Activated CD8-positive, alpha-beta T cell treated with anti-CD3 and anti-CD28 coated beads for 36 hours (primary cell): ENCODE data around the gene SEMA4A. TPM values are rescaled to one million over a fixed set of nuclear protein-coding genes. Genes with fewer than 3 reads are reported as not detected.
"Not testable (repeated sequence)": the region's sequence is repeated elsewhere in the genome, so short reads cannot be mapped to it uniquely, and the experiment has no call there.

Source experiments
- ATAC-seq: fragments of 200-7000 bp; cut with Tn5 transposase; one replicate; pipeline ENCODE4 v1.10.0; 2021; ENCODE audit warnings: mild to moderate bottlenecking, moderate library complexity
- CTCF ChIA-PET: fragments of 350-600 bp; sonication (Branson Sonifier 250); formaldehyde crosslinking; loops from one replicate; lab custom pipeline; 2021; ENCODE audit warnings: antibody characterized with exemption; lab: Charles Lee
- POLR2A ChIA-PET: fragments of 350-600 bp; sonication (Branson Sonifier 250); formaldehyde crosslinking; loops from one replicate; lab custom pipeline; 2021; ENCODE audit warnings: antibody characterized with exemption; lab: Charles Lee
- DNase-seq: peaks from one replicate; pipeline ENCODE4 v3.0.0-alpha.2; 2020
- H3K27ac Mint-ChIP-seq: one replicate; pipeline ENCODE4 v1.8.0; 2021; ENCODE audit warnings: mild to moderate bottlenecking, mixed read lengths
- H3K27me3 Mint-ChIP-seq: one replicate; pipeline ENCODE4 v1.8.0; 2021; ENCODE audit warnings: mixed read lengths
- H3K36me3 Mint-ChIP-seq: one replicate; pipeline ENCODE4 v1.8.0; 2021; ENCODE audit warnings: low read depth, mixed read lengths
- H3K4me1 Mint-ChIP-seq: one replicate; pipeline ENCODE4 v1.8.0; 2021; ENCODE audit warnings: low read depth, mixed read lengths
- H3K4me3 Mint-ChIP-seq: one replicate; pipeline ENCODE4 v1.8.0; 2021; ENCODE audit warnings: mild to moderate bottlenecking, moderate library complexity, mixed read lengths
- H3K9me3 Mint-ChIP-seq: one replicate; pipeline ENCODE4 v1.8.0; 2021; ENCODE audit warnings: mixed read lengths
- CTCF ChIP-seq: fragments of 200-600 bp; IDR thresholded peaks from one replicate; pipeline ENCODE4 v1.8.0; 2022; ENCODE audit warnings: antibody characterized with exemption, mild to moderate bottlenecking
- intact Hi-C: fragments of 100-400 bp; cut with micrococcal nuclease; formaldehyde crosslinking; loops from one replicate; pipeline ENCODE4 v1.10.0; 2022
- total RNA-seq, 2 experiments: library from RNA; stranded (reverse); gene quantifications; one replicate each; pipeline ENCODE4 v1.2.3, GENCODE V29; 2021

Gene SEMA4A
- total RNA-seq, 2 experiments from 2014 or later: 23.8 to 24.7 TPM

- ATAC-seq (no peak), DNase-seq (no peak)
- CTCF ChIA-PET: interaction anchor here (0.8 to 14.1 kb wide), 4 partner anchors 15 to 102 kb away, joined by 3 to 164 read pairs (median 4); no protein-coding TSS in a partner anchor
- Mint-ChIP-seq H3K4me1 (peaks cover 60% of the 10 kb centered on the region), H3K27ac (no peak overlapping the region), H3K36me3 (peaks cover 9% of the 10 kb centered on the region), H3K4me3 (no peak overlapping the region), H3K27me3 (peaks cover 1% of the 10 kb centered on the region), H3K9me3 (no peaks in the 10 kb centered on the region)
- TF ChIP-seq CTCF: no peak
- POLR2A ChIA-PET: interaction anchor here (0.7 to 1.7 kb wide), 7 partner anchors 8 to 114 kb away, joined by 3 to 9 read pairs (median 4); partner anchors contain the start of gene LMNA
- intact Hi-C loops: no loop called here
Measured at GRCh38 chr1:156122519-156123355, 30.6 kb upstream of the SEMA4A start.

GRCh38 chr1:156123356-156124196 is 29.8 kb upstream of the SEMA4A start:
- no peak for TF ChIP-seq CTCF
- Mint-ChIP-seq H3K4me3 (no peak overlapping the region), H3K9me3 (no peaks in the 10 kb centered on the region), H3K4me1 (peaks cover 63% of the 10 kb centered on the region), H3K27me3 (peaks cover 3% of the 10 kb centered on the region), H3K36me3 (peaks cover 5% of the 10 kb centered on the region), H3K27ac (peak overlapping the region; percentile 23)
- DNase-seq (peak; percentile 84), ATAC-seq (peak; percentile 22)
- CTCF ChIA-PET: interaction anchor here (0.8 to 14.1 kb wide), 4 partner anchors 16 to 102 kb away, joined by 3 to 164 read pairs (median 4); no protein-coding TSS in a partner anchor
- intact Hi-C loops: no loop called here
- POLR2A ChIA-PET: interaction anchor here (0.7 to 1.7 kb wide), 7 partner anchors 9 to 97 kb away, joined by 3 to 9 read pairs (median 4); partner anchors contain the start of gene LMNA

GRCh38 chr1:156124557-156125483 is 28.6 kb upstream of the SEMA4A start:
- H3K36me3 Mint-ChIP-seq: peaks cover 4% of the 10 kb centered on the region
- CTCF ChIA-PET: interaction anchor here (6.2 to 14.1 kb wide), 5 partner anchors 8 to 101 kb away, joined by 50 to 772 read pairs (median 103); partner anchors contain the start of genes LMNA and MEX3A
- POLR2A ChIA-PET: interaction anchor here (0.6 to 7.1 kb wide), 8 partner anchors 10 to 180 kb away, joined by 3 to 151 read pairs (median 4); partner anchors contain the start of gene LMNA
- intact Hi-C loops: no loop called here
- peak overlapping the region; percentile 65 for H3K27ac Mint-ChIP-seq
- H3K9me3 Mint-ChIP-seq: no peaks in the 10 kb centered on the region
- H3K4me3 Mint-ChIP-seq: no peak overlapping the region
- TF ChIP-seq CTCF: no peak
- peaks cover 4% of the 10 kb centered on the region for H3K27me3 Mint-ChIP-seq
- H3K4me1 Mint-ChIP-seq: peaks cover 73% of the 10 kb centered on the region
- peak; percentile 69 for DNase-seq
- peak; percentile 31 for ATAC-seq

GRCh38 chr1:156125544-156125943 is 27.8 kb upstream of the SEMA4A start:
- H3K9me3 Mint-ChIP-seq, H3K27me3 Mint-ChIP-seq, H3K4me3 Mint-ChIP-seq, intact Hi-C loops, H3K36me3 Mint-ChIP-seq, ATAC-seq, H3K27ac Mint-ChIP-seq, DNase-seq: not testable (repeated sequence)
- H3K4me1 Mint-ChIP-seq: peaks cover 72% of the 10 kb centered on the region
- CTCF ChIA-PET: interaction anchor here (6.2 to 14.1 kb wide), 4 partner anchors 9 to 101 kb away, joined by 50 to 772 read pairs (median 90); partner anchors contain the start of genes LMNA and MEX3A
- POLR2A ChIA-PET: interaction anchor here (1.3 to 7.1 kb wide), 6 partner anchors 11 to 145 kb away, joined by 3 to 151 read pairs (median 10); partner anchors contain the start of genes LMNA and MEX3A
